Activated T-helper 1 cell treated with anti-CD3 and anti-CD28 coated beads, Interleukin-12 subunit alpha, Interleukin-12 subunit beta, Interleukin-2, Interleukin-4 antibody, amounts not matched to agents 30 ng/mL and 10 ng/mL and 1 ng/mL, durations not matched to agents 14 hours and 24 hours and 36 hours (primary cell): ENCODE results near the gene RTF1. TPM values are rescaled to one million over a fixed set of nuclear protein-coding genes. Genes with fewer than 3 reads are reported as not detected.
"Not testable (repeated sequence)": the region's sequence is repeated elsewhere in the genome, so short reads cannot be mapped to it uniquely, and the experiment has no call there.

Experiments
- DNase-seq: peaks from one replicate; pipeline ENCODE4 v3.0.0; 2021; ENCODE audit warnings: low spot score
- H3K27ac Mint-ChIP-seq: one replicate; pipeline ENCODE4 v1.8.0; 2021; ENCODE audit warnings: mild to moderate bottlenecking, mixed read lengths
- H3K27me3 Mint-ChIP-seq: one replicate; pipeline ENCODE4 v1.8.0; 2022; ENCODE audit warnings: mild to moderate bottlenecking, moderate library complexity, mixed read lengths; ENCODE audit not compliant: insufficient read depth
- H3K36me3 Mint-ChIP-seq: one replicate; pipeline ENCODE4 v1.8.0; 2021; ENCODE audit warnings: low read depth, mixed read lengths
- H3K4me1 Mint-ChIP-seq: one replicate; pipeline ENCODE4 v1.8.0; 2021; ENCODE audit warnings: low read depth, mixed read lengths
- H3K4me3 Mint-ChIP-seq: one replicate; pipeline ENCODE4 v1.8.0; 2021; ENCODE audit warnings: mild to moderate bottlenecking, moderate library complexity, mixed read lengths
- H3K9me3 Mint-ChIP-seq: one replicate; pipeline ENCODE4 v1.8.0; 2021; ENCODE audit warnings: mixed read lengths
- intact Hi-C: fragments of 100-400 bp; cut with micrococcal nuclease; formaldehyde crosslinking; loops from one replicate; pipeline ENCODE4 v1.15.1; 2024
- total RNA-seq: library from RNA; stranded (reverse); gene quantifications from 2 replicates; pipeline ENCODE4 v1.2.3, GENCODE V29; 2022

Gene RTF1
- total RNA-seq, 1 donor from 2014 or later, result 41.0 TPM

GRCh38 chr15:41462084-41462795, 45.3 kb downstream of the RTF1 start:
- Mint-ChIP-seq H3K27ac (no peak overlapping the region), H3K4me3 (no peak overlapping the region), H3K36me3 (peaks cover 38% of the 10 kb centered on the region), H3K27me3 (no peaks in the 10 kb centered on the region), H3K4me1 (peaks cover 15% of the 10 kb centered on the region), H3K9me3 (no peaks in the 10 kb centered on the region)
- intact Hi-C loops, result loop anchor here (10.0 kb wide), 1 partner anchor 233 kb away; no protein-coding TSS in a partner anchor
- DNase-seq, result no peak

DNA sequence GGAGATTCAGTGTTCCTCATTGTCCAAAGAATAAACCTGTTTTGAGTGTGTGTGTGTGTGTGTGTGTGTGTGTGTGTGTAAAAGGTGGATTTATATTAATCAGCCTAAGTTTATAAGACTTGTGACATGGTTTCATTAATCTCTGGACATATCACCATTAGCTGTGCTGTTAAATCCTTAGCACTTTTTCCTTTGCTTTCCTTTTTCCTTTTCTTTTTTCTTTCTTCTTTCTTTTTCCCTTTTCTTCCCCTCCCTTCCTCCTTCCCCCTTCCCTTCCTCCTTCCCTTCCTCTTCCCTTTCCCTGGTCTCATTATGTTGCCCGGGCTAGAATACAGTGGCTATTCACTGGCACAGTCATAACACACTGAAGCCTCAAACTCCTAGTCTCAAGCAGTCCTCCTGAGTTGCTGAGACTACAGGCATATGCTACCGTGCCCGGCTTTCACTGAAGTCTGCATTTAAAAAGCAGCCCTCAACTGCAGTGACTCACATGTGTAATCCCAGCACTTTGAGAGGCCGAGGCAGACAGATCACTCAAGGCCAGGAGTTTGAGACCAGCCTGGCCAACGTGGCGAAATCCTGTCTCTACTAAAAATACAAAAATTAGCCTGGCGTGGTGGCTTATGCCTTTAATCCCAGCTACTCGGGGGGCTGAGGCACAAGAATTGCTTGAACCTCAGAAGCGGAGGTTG, 48.1 kb downstream of the RTF1 start:
- no peaks in the 10 kb centered on the region for H3K9me3 Mint-ChIP-seq
- no peaks in the 10 kb centered on the region for H3K27me3 Mint-ChIP-seq
- DNase-seq, result no peak
- no peak overlapping the region for H3K27ac Mint-ChIP-seq
- no peak overlapping the region for H3K4me3 Mint-ChIP-seq
- H3K4me1 Mint-ChIP-seq, result peaks cover 15% of the 10 kb centered on the region
- intact Hi-C loops, result loop anchor here (1.0 to 10.0 kb wide), 5 partner anchors 26 to 230 kb away; partner anchors contain the start of genes RPAP1 and TYRO3
- H3K36me3 Mint-ChIP-seq, result peaks cover 38% of the 10 kb centered on the region

- Mint-ChIP-seq H3K9me3 (no peaks in the 10 kb centered on the region), H3K27me3 (no peaks in the 10 kb centered on the region), H3K36me3 (peaks cover 41% of the 10 kb centered on the region), H3K27ac (no peak overlapping the region), H3K4me3 (no peak overlapping the region), H3K4me1 (peaks cover 15% of the 10 kb centered on the region)
- intact Hi-C loops, result loop anchor here (1.0 to 10.0 kb wide), 9 partner anchors 17 to 345 kb away; partner anchors contain the start of genes LTK, RPAP1 and TYRO3
- DNase-seq, result no peak
These were observed 49.0 kb downstream of the RTF1 start for GRCh38 chr15:41465822-41466421.

GRCh38 chr15:41466711-41467110, 49.8 kb downstream of the RTF1 start:
- Mint-ChIP-seq H3K27me3 (no peaks in the 10 kb centered on the region), H3K4me1 (peaks cover 15% of the 10 kb centered on the region), H3K27ac (no peak overlapping the region), H3K4me3 (no peak overlapping the region), H3K9me3 (no peaks in the 10 kb centered on the region), H3K36me3 (peaks cover 47% of the 10 kb centered on the region)
- DNase-seq, result no peak
- intact Hi-C loops, result loop anchor here (1.0 to 10.0 kb wide), 7 partner anchors 16 to 345 kb away; partner anchors contain the start of genes LTK, RPAP1 and TYRO3

DNA sequence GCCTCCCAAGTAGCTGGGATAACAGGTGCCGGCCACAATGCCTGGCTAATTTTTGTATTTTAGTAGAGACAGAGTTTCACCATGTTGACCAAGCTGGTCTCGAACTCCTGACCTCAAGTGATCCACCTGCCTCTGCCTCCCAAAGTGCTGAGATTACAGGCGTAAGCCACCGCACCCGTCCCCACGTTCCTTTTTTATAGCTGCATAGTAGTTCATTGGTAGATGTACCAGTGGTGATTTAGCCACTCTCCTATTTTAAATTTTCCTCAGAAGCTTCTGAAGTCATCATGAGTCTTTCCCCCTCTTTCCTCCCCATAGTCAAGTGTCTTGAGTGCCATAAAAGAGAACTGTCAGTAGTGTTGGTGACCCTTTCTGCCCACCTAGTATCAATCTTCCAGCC, 52.7 kb downstream of the RTF1 start:
- DNase-seq, H3K27me3 Mint-ChIP-seq, H3K9me3 Mint-ChIP-seq, H3K27ac Mint-ChIP-seq, H3K4me3 Mint-ChIP-seq, H3K4me1 Mint-ChIP-seq: not testable (repeated sequence)
- intact Hi-C loops, result loop anchor here (5.0 to 10.0 kb wide), 3 partner anchors 73 to 225 kb away; partner anchors contain the start of genes RPAP1 and TYRO3
- H3K36me3 Mint-ChIP-seq, result peaks cover 42% of the 10 kb centered on the region

- Mint-ChIP-seq H3K4me1 (peaks cover 13% of the 10 kb centered on the region), H3K36me3 (peaks cover 46% of the 10 kb centered on the region), H3K27me3 (no peaks in the 10 kb centered on the region), H3K4me3 (no peak overlapping the region), H3K9me3 (no peaks in the 10 kb centered on the region), H3K27ac (no peak overlapping the region)
- intact Hi-C loops, result no loop called here
- DNase-seq, result no peak
These were observed 56.5 kb downstream of the RTF1 start for GRCh38 chr15:41473418-41473817.

- Mint-ChIP-seq H3K4me1 (peaks cover 23% of the 10 kb centered on the region), H3K27me3 (no peaks in the 10 kb centered on the region), H3K9me3 (no peaks in the 10 kb centered on the region), H3K27ac (no peak overlapping the region), H3K36me3 (peaks cover 49% of the 10 kb centered on the region), H3K4me3 (no peak overlapping the region)
- intact Hi-C loops, result no loop called here
- no peak for DNase-seq
These were observed 57.5 kb downstream of the RTF1 start for GRCh38 chr15:41474436-41474835.

- no peak for DNase-seq
- Mint-ChIP-seq H3K36me3 (peaks cover 47% of the 10 kb centered on the region), H3K4me1 (peaks cover 23% of the 10 kb centered on the region), H3K9me3 (no peaks in the 10 kb centered on the region), H3K27ac (no peak overlapping the region), H3K27me3 (no peaks in the 10 kb centered on the region), H3K4me3 (no peak overlapping the region)
- intact Hi-C loops, result no loop called here
These were observed 58.0 kb downstream of the RTF1 start for GRCh38 chr15:41474941-41475340.

DNA sequence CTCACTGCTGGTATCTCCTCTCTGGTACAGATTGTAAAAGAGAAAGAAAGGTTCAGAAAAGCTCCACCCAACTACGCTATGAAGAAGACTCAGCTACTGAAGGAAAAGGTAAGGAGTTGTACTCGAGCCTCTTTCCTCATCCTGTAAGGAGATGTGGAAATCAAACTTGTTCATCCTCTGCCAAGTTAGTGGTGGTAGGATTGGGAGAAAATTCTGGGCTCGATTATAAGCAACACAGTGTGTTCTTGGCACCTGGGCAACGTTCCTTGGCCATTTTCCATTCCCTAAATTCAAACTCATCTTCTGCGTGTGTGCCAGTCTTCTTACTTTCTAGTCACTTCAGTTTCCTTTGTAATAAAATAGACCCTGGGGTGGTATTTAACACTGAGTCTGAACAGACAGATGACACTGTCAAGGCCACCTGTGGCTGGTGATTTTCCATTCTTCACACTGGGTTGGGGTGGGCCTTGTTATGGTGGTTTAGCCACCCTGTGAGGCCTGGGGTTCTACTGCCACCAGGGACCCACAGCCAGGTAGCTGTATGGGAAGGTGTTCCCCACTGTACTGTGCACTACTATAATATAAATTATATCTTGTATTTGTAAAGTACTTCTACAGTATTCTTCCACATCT, 59.6 kb downstream of the RTF1 start:
- Mint-ChIP-seq H3K4me3 (no peak overlapping the region), H3K27ac (no peak overlapping the region), H3K4me1 (peaks cover 23% of the 10 kb centered on the region), H3K9me3 (no peaks in the 10 kb centered on the region), H3K36me3 (peaks cover 51% of the 10 kb centered on the region), H3K27me3 (no peaks in the 10 kb centered on the region)
- intact Hi-C loops, result no loop called here
- DNase-seq, result no peak

DNA sequence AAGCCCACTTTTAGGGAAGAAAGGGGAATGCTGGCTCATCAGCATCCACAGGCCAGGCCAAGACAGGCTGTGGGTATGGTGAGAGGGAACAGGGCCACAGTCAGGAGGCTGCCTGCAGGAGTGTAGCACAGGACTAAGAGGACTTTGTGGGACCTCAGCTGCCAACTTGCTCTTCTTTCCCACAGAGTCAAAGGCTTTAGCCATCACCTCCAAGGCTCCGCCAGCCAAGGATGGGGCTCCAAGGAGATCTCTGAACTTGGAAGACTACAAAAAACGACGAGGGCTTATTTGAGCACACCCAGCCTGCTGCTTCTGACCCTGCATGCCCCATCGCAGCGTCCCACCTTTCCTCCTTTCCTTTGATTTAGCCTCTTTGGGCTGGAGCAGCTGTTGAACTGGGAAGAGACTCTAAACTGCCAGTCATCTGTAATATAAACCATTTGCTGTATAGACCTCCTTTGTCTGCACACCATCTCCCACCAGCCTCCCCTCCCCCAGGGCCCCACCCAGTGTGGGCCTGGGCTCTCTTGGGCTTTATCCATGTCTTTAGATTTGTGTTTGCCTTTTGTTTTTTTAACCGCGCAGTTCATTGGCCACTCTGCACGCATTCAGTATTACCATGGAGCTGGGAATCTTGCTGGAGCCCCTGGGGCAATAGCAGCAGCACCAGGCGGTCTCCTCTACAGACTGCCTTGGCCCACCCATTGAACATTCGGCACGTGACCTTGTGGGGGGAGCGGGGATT, 63.7 kb downstream of the RTF1 start:
- no peaks in the 10 kb centered on the region for H3K9me3 Mint-ChIP-seq
- H3K36me3 Mint-ChIP-seq, result peaks cover 56% of the 10 kb centered on the region
- intact Hi-C loops, result no loop called here
- no peak overlapping the region for H3K27ac Mint-ChIP-seq
- no peak overlapping the region for H3K4me3 Mint-ChIP-seq
- peaks cover 54% of the 10 kb centered on the region for H3K4me1 Mint-ChIP-seq
- DNase-seq, result no peak
- peaks cover 2% of the 10 kb centered on the region for H3K27me3 Mint-ChIP-seq

GRCh38 chr15:41482110-41482877, 65.4 kb downstream of the RTF1 start:
- Mint-ChIP-seq H3K27me3 (peaks cover 2% of the 10 kb centered on the region), H3K4me3 (no peak overlapping the region), H3K4me1 (peaks cover 55% of the 10 kb centered on the region), H3K27ac (no peak overlapping the region), H3K36me3 (peaks cover 46% of the 10 kb centered on the region), H3K9me3 (no peaks in the 10 kb centered on the region)
- DNase-seq, result no peak
- intact Hi-C loops, result loop anchor here (2.0 kb wide), 2 partner anchors 15 to 21 kb away; no protein-coding TSS in a partner anchor
